Measurements from ENCODE around the gene BAAT.

BAAT gene

DNA sequence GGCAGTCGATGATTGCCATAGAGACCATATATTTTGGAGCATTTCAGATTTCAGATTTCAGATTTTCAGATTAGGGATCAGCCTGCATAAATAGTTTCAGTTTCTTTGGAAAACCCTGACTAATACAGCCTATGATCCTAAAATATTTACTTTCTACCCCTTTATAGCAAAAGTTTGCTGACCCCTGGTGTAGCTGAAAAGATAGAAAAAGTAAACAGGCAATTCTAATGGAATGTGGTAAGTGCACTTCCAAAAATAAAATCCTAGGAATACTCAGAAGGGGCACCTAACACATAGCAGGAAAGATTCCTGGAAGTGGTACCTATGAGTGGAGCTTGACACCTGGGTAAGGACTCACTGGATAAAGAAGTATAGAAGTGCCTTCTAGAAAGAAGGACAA, 34.5 kb downstream of the BAAT start:
- no peak for TF ChIP-seq CTCF (IDR thresholded peaks at IDR 0.05; ENCODE audit: low read depth, low read length)
- no peak for DNase-seq (ENCODE audit: extremely low read depth, low read depth)

DNA sequence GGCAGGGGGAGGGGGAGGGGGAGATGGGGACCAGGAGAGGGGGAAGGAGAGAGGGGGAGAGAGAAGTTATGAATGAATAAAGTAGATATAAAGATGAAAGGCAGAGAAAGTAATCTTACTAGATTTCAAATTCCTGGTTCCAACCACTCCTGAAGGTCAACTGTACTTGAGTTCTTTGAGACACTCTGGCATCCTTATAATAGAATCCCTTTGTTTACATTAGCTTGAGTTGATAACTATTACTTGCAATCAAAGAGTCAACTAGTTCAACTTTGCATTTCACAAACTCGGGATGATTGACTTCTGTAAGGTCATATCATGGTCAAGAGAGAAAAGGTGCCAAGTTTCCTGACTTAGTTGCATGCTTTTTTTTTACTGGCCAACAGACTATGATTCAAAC, 42.2 kb downstream of the BAAT start:
- no peak for TF ChIP-seq CTCF (IDR thresholded peaks at IDR 0.05; ENCODE audit: low read depth, low read length)
- no peak for DNase-seq (ENCODE audit: extremely low read depth, low read depth)

DNA sequence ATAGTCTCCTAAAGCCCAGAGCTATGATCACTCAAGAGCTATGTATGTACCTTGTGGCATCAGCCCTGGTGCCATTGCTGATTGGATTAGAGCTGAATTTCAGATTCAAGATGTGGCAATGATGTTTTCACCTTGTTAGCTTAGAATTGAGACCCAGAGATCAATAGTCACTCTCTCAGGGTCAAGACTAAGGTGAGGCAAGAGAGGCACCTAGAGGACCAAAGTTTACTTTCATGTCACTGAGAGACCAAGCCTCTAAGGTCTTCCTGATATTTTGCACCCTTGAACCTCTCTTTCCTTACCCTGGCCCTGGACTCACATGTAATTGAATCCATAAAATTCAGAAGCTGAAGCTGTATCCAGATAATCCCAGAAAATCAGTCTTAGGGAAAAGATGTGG, 42.8 kb downstream of the BAAT start:
- DNase-seq (ENCODE audit: extremely low read depth, low read depth): no peak
- TF ChIP-seq CTCF (IDR thresholded peaks at IDR 0.05; ENCODE audit: low read depth, low read length): no peak

DNA sequence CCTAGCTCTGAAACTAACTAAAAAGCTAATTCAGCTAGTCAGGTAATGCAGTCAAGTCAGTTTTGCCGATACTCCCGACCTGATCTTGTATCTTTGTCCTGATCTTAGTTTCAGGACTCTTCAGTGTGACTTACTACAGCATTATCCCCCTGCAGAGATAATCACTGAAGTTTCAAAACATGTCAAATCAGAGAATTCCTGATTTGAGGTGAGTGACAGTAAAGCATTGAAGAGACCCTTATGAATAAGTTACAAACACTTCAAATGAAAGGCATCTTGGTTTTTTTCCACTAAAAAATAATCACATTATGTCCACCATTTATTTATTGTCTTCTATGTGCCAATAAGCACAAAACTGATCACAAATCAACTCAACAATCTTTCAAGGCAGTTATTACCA, 47.6 kb downstream of the BAAT start:
- DNase-seq (ENCODE audit: extremely low read depth, low read depth): no peak
- TF ChIP-seq CTCF (IDR thresholded peaks at IDR 0.05; ENCODE audit: low read depth, low read length): no peak

- no peak for DNase-seq (ENCODE audit: extremely low read depth, low read depth)
- TF ChIP-seq CTCF (IDR thresholded peaks at IDR 0.05; ENCODE audit: low read depth, low read length): no peak
Observed at GRCh38 chr9:101336091-101336490, 48.7 kb downstream of the BAAT start.

DNA sequence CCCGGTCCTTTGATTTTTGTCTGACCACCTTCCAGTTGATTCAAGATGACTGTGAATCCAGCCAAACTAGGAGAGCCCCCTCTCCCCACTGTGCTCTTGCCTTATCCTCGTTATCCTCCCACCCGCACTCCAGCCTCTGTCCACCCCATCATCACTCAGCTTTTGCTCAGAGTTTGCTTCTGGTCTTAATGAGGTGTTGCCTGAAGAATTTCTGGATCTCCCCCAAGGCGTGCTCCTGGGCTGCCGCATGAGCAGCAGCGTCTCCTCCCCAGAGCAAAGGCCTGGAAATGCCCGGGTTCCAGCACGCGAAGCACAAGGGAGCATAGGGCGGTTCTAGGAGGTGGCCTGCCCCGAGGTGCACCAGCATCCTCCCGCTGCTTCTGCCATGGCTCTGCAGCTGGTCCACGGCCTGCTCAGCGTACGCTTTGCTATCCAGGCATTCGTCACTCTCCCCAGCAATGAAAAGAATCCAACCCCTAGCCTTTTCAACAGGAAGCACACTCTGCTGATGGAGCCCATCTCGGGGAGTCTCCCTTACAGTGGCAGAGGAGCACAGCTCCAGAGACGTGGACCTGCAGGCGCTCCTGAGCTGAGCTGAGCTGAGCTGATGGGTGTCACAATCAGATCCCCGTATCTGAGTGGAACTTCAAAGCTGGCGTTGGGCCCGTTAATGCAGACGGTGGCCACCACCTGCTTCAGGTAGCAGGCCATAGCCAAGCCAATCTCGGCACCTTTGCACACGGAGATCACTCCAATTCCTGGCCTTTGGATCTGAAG, 50.7 kb downstream of the BAAT start:
- no peak for TF ChIP-seq CTCF (IDR thresholded peaks at IDR 0.05; ENCODE audit: low read depth, low read length)
- DNase-seq (ENCODE audit: extremely low read depth, low read depth): no peak

- TF ChIP-seq CTCF (IDR thresholded peaks at IDR 0.05; ENCODE audit: low read depth, low read length): no peak
- no peak for DNase-seq (ENCODE audit: extremely low read depth, low read depth)
Observed at GRCh38 chr9:101333490-101333889, 51.3 kb downstream of the BAAT start.

All from AG09319 (cell line).